Fibroblast of skin of right biceps (primary cell): Measurements from ENCODE around the gene ITGA1.
"Not testable (repeated sequence)": the region's sequence is repeated elsewhere in the genome, so short reads cannot be mapped to it uniquely, and the experiment has no call there.

Experiments
- DNase-seq: peaks from one replicate; pipeline ENCODE4 v3.0.0-alpha.2; 2013

The ITGA1 gene

GRCh38 chr5:52910071-52910470 is 122.4 kb downstream of the ITGA1 start:
- DNase-seq = no peak

- DNase-seq = peak; percentile 71
These were observed 127.6 kb downstream of the ITGA1 start for GRCh38 chr5:52915176-52915875.

- peak; percentile 44 for DNase-seq
These were observed 133.2 kb downstream of the ITGA1 start for GRCh38 chr5:52920929-52921328.

GRCh38 chr5:52922384-52922783 is 134.7 kb downstream of the ITGA1 start:
- DNase-seq = peak; percentile 92

- DNase-seq = no peak
These were observed 136.7 kb downstream of the ITGA1 start for GRCh38 chr5:52924456-52924855.

- DNase-seq = no peak
These were observed 137.3 kb downstream of the ITGA1 start for GRCh38 chr5:52925001-52925400.

GRCh38 chr5:52928689-52929088 is 141.0 kb downstream of the ITGA1 start:
- DNase-seq = no peak

- DNase-seq = no peak
These were observed 150.5 kb downstream of the ITGA1 start for GRCh38 chr5:52938226-52938625.

- no peak for DNase-seq
These were observed 155.6 kb downstream of the ITGA1 start for GRCh38 chr5:52943285-52943684.

GRCh38 chr5:52943808-52944207 is 156.1 kb downstream of the ITGA1 start:
- no peak for DNase-seq

GRCh38 chr5:52945040-52945439 is 157.3 kb downstream of the ITGA1 start:
- no peak for DNase-seq

- peak; percentile 22 for DNase-seq
These were observed 159.5 kb downstream of the ITGA1 start for GRCh38 chr5:52947208-52947607.

GRCh38 chr5:52947851-52948250 is 160.1 kb downstream of the ITGA1 start:
- DNase-seq = peak; percentile 34

- DNase-seq = peak; percentile 79
These were observed 160.8 kb downstream of the ITGA1 start for GRCh38 chr5:52948418-52949076.

GRCh38 chr5:52950686-52951085 is 163.0 kb downstream of the ITGA1 start:
- DNase-seq = no peak

GRCh38 chr5:52952483-52952882 is 164.8 kb downstream of the ITGA1 start:
- DNase-seq = no peak

- DNase-seq = no peak
These were observed 168.3 kb downstream of the ITGA1 start for GRCh38 chr5:52956014-52956413.

GRCh38 chr5:52956915-52957747 is 169.4 kb downstream of the ITGA1 start:
- DNase-seq = peak; percentile 30

- peak; percentile 43 for DNase-seq
These were observed 173.6 kb downstream of the ITGA1 start for GRCh38 chr5:52961274-52961681.

GRCh38 chr5:52963636-52964035 is 175.9 kb downstream of the ITGA1 start:
- DNase-seq = no peak

GRCh38 chr5:52964138-52964537 is 176.4 kb downstream of the ITGA1 start:
- no peak for DNase-seq

GRCh38 chr5:52976157-52976556 is 188.4 kb downstream of the ITGA1 start:
- DNase-seq = not testable (repeated sequence)

- DNase-seq = no peak
These were observed 189.7 kb downstream of the ITGA1 start for GRCh38 chr5:52977264-52977897.
